Esophagus squamous epithelium (tissue), 4 donors: ENCODE results near the gene EPAS1.

ENCODE experiments used
- POLR2A ChIP-seq, 4 donors: fragments of 450-650 bp; IDR thresholded peaks; one replicate each; pipeline ENCODE4 v1.6.1; 2017; ENCODE audit warnings: antibody characterized with exemption in 4 of 4, mild to moderate bottlenecking in 4 of 4, moderate library complexity in 3 of 4
- TF ChIP-seq, protein P1 (sequence below), 6 experiments: fragments of 450-650 bp in 4 of 6; fragments of 200-600 bp in 2 of 6; sonication (generic) in 2 of 6; IDR thresholded peaks; one replicate each; pipeline ENCODE4 v1.5.1; 2016 to 2019; ENCODE audit warnings: antibody characterized with exemption in 6 of 6, mild to moderate bottlenecking in 4 of 6, moderate library complexity in 4 of 6

DNA sequence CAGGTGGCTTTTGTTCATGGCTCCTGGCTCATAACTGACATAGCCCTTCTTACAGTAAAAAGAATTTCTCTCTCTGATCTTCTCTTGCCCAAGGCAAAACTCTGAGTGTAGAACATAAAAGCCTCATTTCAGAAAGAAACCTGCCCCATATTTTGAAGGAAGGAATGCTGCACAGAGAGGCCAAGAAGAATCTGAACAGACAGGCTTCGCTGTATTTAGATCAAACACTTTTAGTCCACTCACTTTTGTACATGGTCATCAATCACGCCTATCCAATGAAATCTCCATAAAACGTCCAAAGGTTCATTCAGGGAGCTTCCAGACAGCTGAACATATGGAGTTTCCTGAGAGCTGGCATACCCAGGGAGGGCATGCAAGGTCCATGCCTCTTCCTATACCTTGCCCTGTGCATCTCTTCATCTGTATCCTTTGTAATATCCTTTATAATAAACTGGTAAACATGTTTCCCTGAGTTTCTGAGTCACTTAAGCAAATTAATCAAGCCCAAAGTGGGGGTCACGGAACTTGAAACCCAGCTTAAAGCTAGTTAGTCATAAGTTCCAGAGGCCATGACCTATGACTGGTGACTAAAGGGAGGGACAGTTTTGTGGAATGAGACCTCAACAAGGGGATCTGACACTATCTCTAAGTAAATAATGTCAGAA, 119.7 kb downstream of the EPAS1 start:
- TF ChIP-seq POLR2A (IDR thresholded peaks at IDR 0.05), result no peak
- TF ChIP-seq, protein P1, sequence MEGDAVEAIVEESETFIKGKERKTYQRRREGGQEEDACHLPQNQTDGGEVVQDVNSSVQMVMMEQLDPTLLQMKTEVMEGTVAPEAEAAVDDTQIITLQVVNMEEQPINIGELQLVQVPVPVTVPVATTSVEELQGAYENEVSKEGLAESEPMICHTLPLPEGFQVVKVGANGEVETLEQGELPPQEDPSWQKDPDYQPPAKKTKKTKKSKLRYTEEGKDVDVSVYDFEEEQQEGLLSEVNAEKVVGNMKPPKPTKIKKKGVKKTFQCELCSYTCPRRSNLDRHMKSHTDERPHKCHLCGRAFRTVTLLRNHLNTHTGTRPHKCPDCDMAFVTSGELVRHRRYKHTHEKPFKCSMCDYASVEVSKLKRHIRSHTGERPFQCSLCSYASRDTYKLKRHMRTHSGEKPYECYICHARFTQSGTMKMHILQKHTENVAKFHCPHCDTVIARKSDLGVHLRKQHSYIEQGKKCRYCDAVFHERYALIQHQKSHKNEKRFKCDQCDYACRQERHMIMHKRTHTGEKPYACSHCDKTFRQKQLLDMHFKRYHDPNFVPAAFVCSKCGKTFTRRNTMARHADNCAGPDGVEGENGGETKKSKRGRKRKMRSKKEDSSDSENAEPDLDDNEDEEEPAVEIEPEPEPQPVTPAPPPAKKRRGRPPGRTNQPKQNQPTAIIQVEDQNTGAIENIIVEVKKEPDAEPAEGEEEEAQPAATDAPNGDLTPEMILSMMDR (IDR thresholded peaks at IDR 0.05), result no peak
